Uterus (tissue), 4 donors: ENCODE data around the gene INPP5A. TPM values are rescaled to one million over a fixed set of nuclear protein-coding genes. Genes with fewer than 3 reads are reported as not detected.
"Not testable (repeated sequence)": the region's sequence is repeated elsewhere in the genome, so short reads cannot be mapped to it uniquely, and the experiment has no call there.

ENCODE experiments used
- DNase-seq, 2 donors: peaks; one replicate each; pipeline ENCODE4 v3.0.0-alpha.2; 2019 to 2020
- H3K27ac ChIP-seq, 2 donors: fragments of 200-600 bp; sonication (generic); 1 replicate in 1 of 2; 2 replicates in 1 of 2; pipeline ENCODE4 v1.5.1; 2016 to 2018
- H3K27me3 ChIP-seq, 2 donors: fragments of 200-600 bp; sonication (generic); one replicate each; pipeline ENCODE4 v1.5.1; 2018 to 2019; ENCODE audit warnings: control low read depth in 1 of 2
- H3K36me3 ChIP-seq, 2 donors: fragments of 200-600 bp; sonication (generic); one replicate each; pipeline ENCODE4 v1.5.1; 2019; ENCODE audit warnings: control low read depth in 1 of 2
- H3K4me1 ChIP-seq, 2 donors: fragments of 200-600 bp; sonication (generic); one replicate each; pipeline ENCODE4 v1.5.1; 2018 to 2019; ENCODE audit warnings: control low read depth in 1 of 2
- H3K4me3 ChIP-seq, 2 donors: fragments of 200-600 bp; sonication (generic); 1 replicate in 1 of 2; 2 replicates in 1 of 2; pipeline ENCODE4 v1.5.1; 2018 to 2019; ENCODE audit warnings: mild to moderate bottlenecking in 1 of 2
- H3K9me3 ChIP-seq, 2 donors: fragments of 200-600 bp; sonication (generic); one replicate each; pipeline ENCODE4 v1.5.1; 2019; ENCODE audit warnings: control low read depth in 1 of 2
- CTCF ChIP-seq, 4 experiments: fragments of 200-600 bp in 2 of 4; fragments of 450-650 bp in 2 of 4; sonication (generic) in 2 of 4; IDR thresholded peaks; one replicate each; pipeline ENCODE4 v1.5.1; 2016 to 2019; ENCODE audit warnings: antibody characterized with exemption in 4 of 4, mild to moderate bottlenecking in 2 of 4, moderate library complexity in 1 of 4
- POLR2A ChIP-seq, 2 donors: fragments of 450-650 bp; IDR thresholded peaks; one replicate each; pipeline ENCODE4 v1.6.1; 2016; ENCODE audit warnings: antibody characterized with exemption in 2 of 2, mild to moderate bottlenecking in 1 of 2, moderate library complexity in 1 of 2
- intact Hi-C: fragments of 100-400 bp; cut with DNase I; formaldehyde crosslinking; loops from one replicate; pipeline ENCODE4 v1.15.1; 2023; ENCODE audit warnings: low total_unique reads
- total RNA-seq, 4 donors: library from RNA; depleted of rRNA in 3 of 4; stranded (reverse); fragments of >200 nt in 3 of 4; gene quantifications; one replicate each; pipeline versions ENCODE4 v1.1.0 to v1.2.4, GENCODE V29; 2014 to 2023
- donor health status: DM: yes; HTN: yes; CAD: no.

INPP5A gene
- total RNA-seq, 4 donors from 2014 or later, result 22.5 to 160 (median 93.2) TPM

GRCh38 chr10:132702601-132703418 is 165.2 kb downstream of the INPP5A start:
- H3K4me1 ChIP-seq, result peaks cover 0 to 4% of the 10 kb centered on the region in 2 donors
- no peak for DNase-seq
- no peak overlapping the region for H3K27ac ChIP-seq
- intact Hi-C loops, result no loop called here
- H3K27me3 ChIP-seq, result no peaks in the 10 kb centered on the region
- no peak for TF ChIP-seq POLR2A (IDR thresholded peaks at IDR 0.05)
- TF ChIP-seq CTCF (IDR thresholded peaks at IDR 0.05), result no peak
- no peaks in the 10 kb centered on the region for H3K36me3 ChIP-seq
- peaks cover 0 to 6% of the 10 kb centered on the region in 2 donors for H3K9me3 ChIP-seq
- H3K4me3 ChIP-seq, result no peak overlapping the region

- H3K36me3 ChIP-seq, result no peaks in the 10 kb centered on the region
- H3K4me3 ChIP-seq, result no peak overlapping the region
- DNase-seq, result no peak
- intact Hi-C loops, result no loop called here
- H3K27ac ChIP-seq, result no peak overlapping the region
- H3K9me3 ChIP-seq, result peaks cover 0 to 6% of the 10 kb centered on the region in 2 donors
- H3K4me1 ChIP-seq, result peaks cover 0 to 4% of the 10 kb centered on the region in 2 donors
- TF ChIP-seq CTCF (IDR thresholded peaks at IDR 0.05) (no peak), POLR2A (IDR thresholded peaks at IDR 0.05) (no peak)
- no peaks in the 10 kb centered on the region for H3K27me3 ChIP-seq
These were observed 165.9 kb downstream of the INPP5A start for GRCh38 chr10:132703419-132704007.

- DNase-seq, result no peak
- Histone ChIP-seq H3K27me3 (no peaks in the 10 kb centered on the region), H3K27ac (no peak overlapping the region), H3K4me3 (no peak overlapping the region), H3K4me1 (peaks cover 0 to 4% of the 10 kb centered on the region in 2 donors), H3K9me3 (peaks cover 0 to 6% of the 10 kb centered on the region in 2 donors), H3K36me3 (no peaks in the 10 kb centered on the region)
- TF ChIP-seq POLR2A (IDR thresholded peaks at IDR 0.05) (no peak), CTCF (IDR thresholded peaks at IDR 0.05) (no peak)
- intact Hi-C loops, result no loop called here
These were observed 166.6 kb downstream of the INPP5A start for GRCh38 chr10:132704008-132704814.

GRCh38 chr10:132704815-132705064 is 167.2 kb downstream of the INPP5A start:
- DNase-seq, H3K27ac ChIP-seq, H3K9me3 ChIP-seq, H3K4me3 ChIP-seq, intact Hi-C loops, H3K36me3 ChIP-seq, H3K27me3 ChIP-seq, H3K4me1 ChIP-seq: not testable (repeated sequence)

GRCh38 chr10:132705173-132705572 is 167.6 kb downstream of the INPP5A start:
- Histone ChIP-seq H3K27me3 (no peaks in the 10 kb centered on the region), H3K27ac (no peak overlapping the region), H3K4me3 (no peak overlapping the region), H3K9me3 (peaks cover 0 to 6% of the 10 kb centered on the region in 2 donors), H3K4me1 (peaks cover 0 to 4% of the 10 kb centered on the region in 2 donors), H3K36me3 (no peaks in the 10 kb centered on the region)
- intact Hi-C loops, result no loop called here
- no peak for TF ChIP-seq POLR2A (IDR thresholded peaks at IDR 0.05)
- no peak for TF ChIP-seq CTCF (IDR thresholded peaks at IDR 0.05)
- DNase-seq, result no peak
